ENCODE results near the gene GLIPR1. TPM values are rescaled to one million over a fixed set of nuclear protein-coding genes. Genes with fewer than 3 reads are reported as not detected.

The GLIPR1 gene
- total and polyA plus RNA-seq, 10 of the 15 experiments (the other 5 are each of a cell fraction or from before 2014, with no cell fraction given), result 18.2 to 62.6 (median 32.2) TPM

GRCh38 chr12:75489613-75490210 is 9.2 kb downstream of the GLIPR1 start:
- no peak overlapping the region for H3K9ac ChIP-seq (ENCODE audit: control insufficient read depth, insufficient read depth, low read length)
- H3K27me3 ChIP-seq (replicated peaks in 1 of 2; ENCODE audit: control insufficient read depth in 2 of 2, insufficient read depth in 2 of 2, low read length in 1 of 2), result no peaks in the 10 kb centered on the region
- in situ Hi-C loops (cut with MboI) (loop anchor here (25.0 kb wide), 1 partner anchor 802 kb away; no protein-coding TSS in a partner anchor), intact Hi-C loops (cut with micrococcal nuclease; ENCODE audit: unreplicated experiment) (loop anchor here (1.0 kb wide), 1 partner anchor 52 kb away; no protein-coding TSS in a partner anchor)
- ChIA-PET RAD21 (ENCODE audit: unreplicated experiment) (interaction anchor here (1.4 to 2.0 kb wide), 2 partner anchors 94 to 857 kb away, joined by 3 to 4 read pairs; no protein-coding TSS in a partner anchor), SMC1A (ENCODE audit: uncharacterized antibody, unreplicated experiment) (interaction anchor here (1.5 kb wide), 1 partner anchor 543 kb away, joined by 3 read pairs; no protein-coding TSS in a partner anchor), POLR2A (no interaction called here), CTCF (interaction anchor here (0.8 to 11.0 kb wide), 4 partner anchors 10 to 52 kb away, joined by 3 to 235 read pairs (median 4); no protein-coding TSS in a partner anchor)
- no peak overlapping the region for H2AFZ ChIP-seq (ENCODE audit: control insufficient read depth, low read depth, low read length)
- peak; percentile 35 for FAIRE-seq
- no peaks in the 10 kb centered on the region for H4K20me1 ChIP-seq (ENCODE audit: control insufficient read depth, insufficient read depth)
- H3K4me3 ChIP-seq, result no peak overlapping the region; the same call in 1 of the 2 replicates
- WGBS (ENCODE audit: insufficient coverage, insufficient replicate concordance, low lambda C conversion rate, missing lambda C conversion rate), result 43% methylated on average over 7 of the region's 7 CpGs
- H3K4me1 ChIP-seq (ENCODE audit: control insufficient read depth, insufficient read depth, low read length), result no peaks in the 10 kb centered on the region
- H3K4me2 ChIP-seq (ENCODE audit: control insufficient read depth, insufficient read depth), result no peak overlapping the region
- no peaks in the 10 kb centered on the region for H3K9me3 ChIP-seq (replicated peaks; ENCODE audit: control insufficient read depth, insufficient read depth, low read length)
- no peak for DNase-seq (ENCODE audit: low read depth, low spot score)
- no TSS peak for BruUV-seq (replicated peaks)
- peaks cover 0 to 3% of the 10 kb centered on the region in 2 experiments; a peak in 1 of 4 replicates for H3K36me3 ChIP-seq (ENCODE audit: control insufficient read depth in 2 of 2, insufficient read depth in 2 of 2, low read length in 1 of 2)
- H3K79me2 ChIP-seq (ENCODE audit: control insufficient read depth, insufficient read depth, low read length), result peaks cover 3% of the 10 kb centered on the region; the same call in 1 of the 2 replicates
- ATAC-seq, result peak; percentile 76
- H3K27ac ChIP-seq (ENCODE audit: control insufficient read depth, insufficient read depth), result no peak overlapping the region
- peak in 1 of 2 experiments; percentile 23; a peak in 1 of 4 replicates for TF ChIP-seq IKZF2 (IDR thresholded peaks at IDR 0.05)
- TF ChIP-seq BMI1 (IDR thresholded peaks at IDR 0.05; ENCODE audit: borderline replicate concordance), result no peak
- TF ChIP-seq IRF5 (IDR thresholded peaks at IDR 0.05; ENCODE audit: borderline replicate concordance), result no peak
- TF ChIP-seq, protein P1, sequence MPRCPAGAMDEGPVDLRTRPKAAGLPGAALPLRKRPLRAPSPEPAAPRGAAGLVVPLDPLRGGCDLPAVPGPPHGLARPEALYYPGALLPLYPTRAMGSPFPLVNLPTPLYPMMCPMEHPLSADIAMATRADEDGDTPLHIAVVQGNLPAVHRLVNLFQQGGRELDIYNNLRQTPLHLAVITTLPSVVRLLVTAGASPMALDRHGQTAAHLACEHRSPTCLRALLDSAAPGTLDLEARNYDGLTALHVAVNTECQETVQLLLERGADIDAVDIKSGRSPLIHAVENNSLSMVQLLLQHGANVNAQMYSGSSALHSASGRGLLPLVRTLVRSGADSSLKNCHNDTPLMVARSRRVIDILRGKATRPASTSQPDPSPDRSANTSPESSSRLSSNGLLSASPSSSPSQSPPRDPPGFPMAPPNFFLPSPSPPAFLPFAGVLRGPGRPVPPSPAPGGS (IDR thresholded peaks at IDR 0.05; ENCODE audit: borderline replicate concordance, insufficient read depth, low read depth, low read length, poor library complexity, severe bottlenecking), result no peak
- TF ChIP-seq GABPA (IDR thresholded peaks at IDR 0.05; ENCODE audit: low read depth), result no peak
- TF ChIP-seq CREM (IDR thresholded peaks at IDR 0.05; ENCODE audit: low read depth), result 0 out of 2 replicates have a peak, but pooled peaks have one; percentile 26
- no peak for TF ChIP-seq SRF (IDR thresholded peaks at IDR 0.05; ENCODE audit: low read depth in 2 of 2, low read length in 2 of 2)
- TF ChIP-seq SPI1 (IDR thresholded peaks at IDR 0.05; ENCODE audit: borderline replicate concordance, insufficient read depth, low read depth, low read length), result peak; percentile 16; the same call in 1 of the 2 replicates
- TF ChIP-seq RAD21 (IDR thresholded peaks at IDR 0.05; ENCODE audit: insufficient read depth, low read depth, low read length), result no peak
- TF ChIP-seq NFYB (IDR thresholded peaks at IDR 0.05; ENCODE audit: insufficient read depth, low read depth, low read length), result no peak
- TF ChIP-seq SREBF1 (IDR thresholded peaks at IDR 0.05; ENCODE audit: low read length), result no peak
- TF ChIP-seq IRF4 (IDR thresholded peaks at IDR 0.05; ENCODE audit: low read depth, low read length), result no peak
- TF ChIP-seq, protein P2, sequence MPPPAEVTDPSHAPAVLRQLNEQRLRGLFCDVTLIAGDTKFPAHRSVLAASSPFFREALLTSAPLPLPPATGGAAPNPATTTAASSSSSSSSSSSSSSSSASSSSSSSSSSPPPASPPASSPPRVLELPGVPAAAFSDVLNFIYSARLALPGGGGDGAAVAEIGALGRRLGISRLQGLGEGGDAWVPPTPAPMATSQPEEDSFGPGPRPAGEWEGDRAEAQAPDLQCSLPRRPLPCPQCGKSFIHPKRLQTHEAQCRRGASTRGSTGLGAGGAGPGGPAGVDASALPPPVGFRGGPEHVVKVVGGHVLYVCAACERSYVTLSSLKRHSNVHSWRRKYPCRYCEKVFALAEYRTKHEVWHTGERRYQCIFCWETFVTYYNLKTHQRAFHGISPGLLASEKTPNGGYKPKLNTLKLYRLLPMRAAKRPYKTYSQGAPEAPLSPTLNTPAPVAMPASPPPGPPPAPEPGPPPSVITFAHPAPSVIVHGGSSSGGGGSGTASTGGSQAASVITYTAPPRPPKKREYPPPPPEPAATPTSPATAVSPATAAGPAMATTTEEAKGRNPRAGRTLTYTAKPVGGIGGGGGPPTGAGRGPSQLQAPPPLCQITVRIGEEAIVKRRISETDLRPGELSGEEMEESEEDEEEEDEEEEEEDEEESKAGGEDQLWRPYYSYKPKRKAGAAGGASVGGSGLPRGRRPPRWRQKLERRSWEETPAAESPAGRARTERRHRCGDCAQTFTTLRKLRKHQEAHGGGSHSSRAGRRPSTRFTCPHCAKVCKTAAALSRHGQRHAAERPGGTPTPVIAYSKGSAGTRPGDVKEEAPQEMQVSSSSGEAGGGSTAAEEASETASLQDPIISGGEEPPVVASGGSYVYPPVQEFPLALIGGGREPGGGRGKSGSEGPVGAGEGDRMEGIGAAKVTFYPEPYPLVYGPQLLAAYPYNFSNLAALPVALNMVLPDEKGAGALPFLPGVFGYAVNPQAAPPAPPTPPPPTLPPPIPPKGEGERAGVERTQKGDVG (CRISPR knock-in tag; IDR thresholded peaks at IDR 0.05), result no peak
- no peak for TF ChIP-seq SMARCA5 (IDR thresholded peaks at IDR 0.05)
- no peak for TF ChIP-seq MXI1 (IDR thresholded peaks at IDR 0.05; ENCODE audit: low read depth, low read length)

Data from GM12878 (cell line).